ENCODE data around the gene RUNX2.

RUNX2 gene

GRCh38 chr6:45483501-45483900 lies 155.4 kb downstream of the RUNX2 start:
- Histone ChIP-seq H3K27ac (ENCODE audit: low read length) (no peak overlapping the region), H3K36me3 (ENCODE audit: control insufficient read depth, insufficient read depth, low read length) (no peaks in the 10 kb centered on the region), H3K4me1 (ENCODE audit: control insufficient read depth, insufficient read depth, low read length) (no peaks in the 10 kb centered on the region), H3K27me3 (ENCODE audit: control insufficient read depth, insufficient read depth, low read length) (no peaks in the 10 kb centered on the region), H3K4me3 (ENCODE audit: low read length) (no peak overlapping the region), H3K9me3 (ENCODE audit: control insufficient read depth, insufficient read depth, low read length) (no peaks in the 10 kb centered on the region)
- no peak for DNase-seq (ENCODE audit: low read depth, low spot score)
- no CpG with 5 or more reads among the region's 5 CpGs for WGBS (ENCODE audit: insufficient coverage, insufficient read length)

- no peak for DNase-seq (ENCODE audit: low read depth, low spot score)
- H3K36me3 ChIP-seq (ENCODE audit: control insufficient read depth, insufficient read depth, low read length), result no peaks in the 10 kb centered on the region
- H3K27ac ChIP-seq (ENCODE audit: low read length), result no peak overlapping the region
- H3K9me3 ChIP-seq (ENCODE audit: control insufficient read depth, insufficient read depth, low read length), result no peaks in the 10 kb centered on the region
- WGBS (ENCODE audit: insufficient coverage, insufficient read length), result no CpG with 5 or more reads among the region's 4 CpGs
- H3K27me3 ChIP-seq (ENCODE audit: control insufficient read depth, insufficient read depth, low read length), result no peaks in the 10 kb centered on the region
- no peaks in the 10 kb centered on the region for H3K4me1 ChIP-seq (ENCODE audit: control insufficient read depth, insufficient read depth, low read length)
- H3K4me3 ChIP-seq (ENCODE audit: low read length), result no peak overlapping the region
Observed at GRCh38 chr6:45486736-45487135, 158.6 kb downstream of the RUNX2 start.

- H3K27me3 ChIP-seq (ENCODE audit: control insufficient read depth, insufficient read depth, low read length), result no peaks in the 10 kb centered on the region
- H3K9me3 ChIP-seq (ENCODE audit: control insufficient read depth, insufficient read depth, low read length), result no peaks in the 10 kb centered on the region
- peaks cover 2% of the 10 kb centered on the region; the same call in 1 of the 2 replicates for H3K4me1 ChIP-seq (ENCODE audit: control insufficient read depth, insufficient read depth, low read length)
- H3K36me3 ChIP-seq (ENCODE audit: control insufficient read depth, insufficient read depth, low read length), result no peaks in the 10 kb centered on the region
- no peak overlapping the region for H3K4me3 ChIP-seq (ENCODE audit: low read length)
- no peak for DNase-seq (ENCODE audit: low read depth, low spot score)
- H3K27ac ChIP-seq (ENCODE audit: low read length), result no peak overlapping the region
Observed at GRCh38 chr6:45487645-45488044, 159.5 kb downstream of the RUNX2 start.

- H3K4me1 ChIP-seq (ENCODE audit: control insufficient read depth, insufficient read depth, low read length), result peaks cover 2% of the 10 kb centered on the region; the same call in 1 of the 2 replicates
- H3K4me3 ChIP-seq (ENCODE audit: low read length), result no peak overlapping the region
Observed at GRCh38 chr6:45488269-45488668, 160.1 kb downstream of the RUNX2 start.

GRCh38 chr6:45488889-45489288 lies 160.8 kb downstream of the RUNX2 start:
- Histone ChIP-seq H3K27ac (ENCODE audit: low read length) (no peak overlapping the region), H3K36me3 (ENCODE audit: control insufficient read depth, insufficient read depth, low read length) (no peaks in the 10 kb centered on the region), H3K4me1 (ENCODE audit: control insufficient read depth, insufficient read depth, low read length) (peaks cover 2% of the 10 kb centered on the region; the same call in 1 of the 2 replicates), H3K27me3 (ENCODE audit: control insufficient read depth, insufficient read depth, low read length) (no peaks in the 10 kb centered on the region), H3K4me3 (ENCODE audit: low read length) (no peak overlapping the region), H3K9me3 (ENCODE audit: control insufficient read depth, insufficient read depth, low read length) (no peaks in the 10 kb centered on the region)
- no peak for DNase-seq (ENCODE audit: low read depth, low spot score)
- no CpG with 5 or more reads among the region's 2 CpGs for WGBS (ENCODE audit: insufficient coverage, insufficient read length)

More at GRCh38 chr6:45488269-45488668, 160.1 kb downstream of the RUNX2 start:
- no peak for DNase-seq (ENCODE audit: low read depth, low spot score)
- no peaks in the 10 kb centered on the region for H3K36me3 ChIP-seq (ENCODE audit: control insufficient read depth, insufficient read depth, low read length)
- no peaks in the 10 kb centered on the region for H3K9me3 ChIP-seq (ENCODE audit: control insufficient read depth, insufficient read depth, low read length)
- no peaks in the 10 kb centered on the region for H3K27me3 ChIP-seq (ENCODE audit: control insufficient read depth, insufficient read depth, low read length)
- H3K27ac ChIP-seq (ENCODE audit: low read length), result no peak overlapping the region

GRCh38 chr6:45491048-45491735 lies 163.1 kb downstream of the RUNX2 start:
- H3K9me3 ChIP-seq (ENCODE audit: control insufficient read depth, insufficient read depth, low read length), result no peaks in the 10 kb centered on the region
- H3K4me1 ChIP-seq (ENCODE audit: control insufficient read depth, insufficient read depth, low read length), result peaks cover 2% of the 10 kb centered on the region; the same call in 1 of the 2 replicates
- H3K27ac ChIP-seq (ENCODE audit: low read length), result no peak overlapping the region
- no CpG with 5 or more reads among the region's 5 CpGs for WGBS (ENCODE audit: insufficient coverage, insufficient read length)
- DNase-seq (ENCODE audit: low read depth, low spot score), result no peak
- no peak overlapping the region for H3K4me3 ChIP-seq (ENCODE audit: low read length)
- no peaks in the 10 kb centered on the region for H3K27me3 ChIP-seq (ENCODE audit: control insufficient read depth, insufficient read depth, low read length)
- H3K36me3 ChIP-seq (ENCODE audit: control insufficient read depth, insufficient read depth, low read length), result no peaks in the 10 kb centered on the region

GRCh38 chr6:45491874-45492273 lies 163.7 kb downstream of the RUNX2 start:
- no peak for DNase-seq (ENCODE audit: low read depth, low spot score)
- no peak overlapping the region for H3K27ac ChIP-seq (ENCODE audit: low read length)
- no peaks in the 10 kb centered on the region for H3K9me3 ChIP-seq (ENCODE audit: control insufficient read depth, insufficient read depth, low read length)
- H3K4me3 ChIP-seq (ENCODE audit: low read length), result no peak overlapping the region
- no peaks in the 10 kb centered on the region for H3K36me3 ChIP-seq (ENCODE audit: control insufficient read depth, insufficient read depth, low read length)
- H3K4me1 ChIP-seq (ENCODE audit: control insufficient read depth, insufficient read depth, low read length), result peaks cover 2% of the 10 kb centered on the region; the same call in 1 of the 2 replicates
- WGBS (ENCODE audit: insufficient coverage, insufficient read length), result no CpG with 5 or more reads among the region's 6 CpGs
- H3K27me3 ChIP-seq (ENCODE audit: control insufficient read depth, insufficient read depth, low read length), result no peaks in the 10 kb centered on the region

- Histone ChIP-seq H3K4me3 (ENCODE audit: low read length) (no peak overlapping the region), H3K27ac (ENCODE audit: low read length) (no peak overlapping the region), H3K27me3 (ENCODE audit: control insufficient read depth, insufficient read depth, low read length) (no peaks in the 10 kb centered on the region), H3K9me3 (ENCODE audit: control insufficient read depth, insufficient read depth, low read length) (no peaks in the 10 kb centered on the region), H3K36me3 (ENCODE audit: control insufficient read depth, insufficient read depth, low read length) (no peaks in the 10 kb centered on the region), H3K4me1 (ENCODE audit: control insufficient read depth, insufficient read depth, low read length) (peaks cover 2% of the 10 kb centered on the region; the same call in 1 of the 2 replicates)
- DNase-seq (ENCODE audit: low read depth, low spot score), result no peak
- no CpG with 5 or more reads among the region's 2 CpGs for WGBS (ENCODE audit: insufficient coverage, insufficient read length)
Observed at GRCh38 chr6:45493761-45494160, 165.6 kb downstream of the RUNX2 start.

- no peaks in the 10 kb centered on the region for H3K9me3 ChIP-seq (ENCODE audit: control insufficient read depth, insufficient read depth, low read length)
- H3K4me3 ChIP-seq (ENCODE audit: low read length), result no peak overlapping the region
- WGBS (ENCODE audit: insufficient coverage, insufficient read length), result no CpG with 5 or more reads among the region's 3 CpGs
- H3K36me3 ChIP-seq (ENCODE audit: control insufficient read depth, insufficient read depth, low read length), result no peaks in the 10 kb centered on the region
- no peak for DNase-seq (ENCODE audit: low read depth, low spot score)
- H3K4me1 ChIP-seq (ENCODE audit: control insufficient read depth, insufficient read depth, low read length), result peaks cover 2% of the 10 kb centered on the region; the same call in 1 of the 2 replicates
- no peaks in the 10 kb centered on the region for H3K27me3 ChIP-seq (ENCODE audit: control insufficient read depth, insufficient read depth, low read length)
- H3K27ac ChIP-seq (ENCODE audit: low read length), result no peak overlapping the region
Observed at GRCh38 chr6:45494416-45495135, 166.4 kb downstream of the RUNX2 start.

- no peak for DNase-seq (ENCODE audit: low read depth, low spot score)
- Histone ChIP-seq H3K4me3 (ENCODE audit: low read length) (no peak overlapping the region), H3K27me3 (ENCODE audit: control insufficient read depth, insufficient read depth, low read length) (no peaks in the 10 kb centered on the region), H3K36me3 (ENCODE audit: control insufficient read depth, insufficient read depth, low read length) (no peaks in the 10 kb centered on the region), H3K27ac (ENCODE audit: low read length) (no peak overlapping the region), H3K9me3 (ENCODE audit: control insufficient read depth, insufficient read depth, low read length) (no peaks in the 10 kb centered on the region), H3K4me1 (ENCODE audit: control insufficient read depth, insufficient read depth, low read length) (peaks cover 2% of the 10 kb centered on the region; the same call in 1 of the 2 replicates)
- no CpG with 5 or more reads among the region's 3 CpGs for WGBS (ENCODE audit: insufficient coverage, insufficient read length)
Observed at GRCh38 chr6:45495429-45496084, 167.4 kb downstream of the RUNX2 start.

Data from iPS DF 6.9 (cell line).